ENCODE data around the gene STIM2.
"Not testable (repeated sequence)": the region's sequence is repeated elsewhere in the genome, so short reads cannot be mapped to it uniquely, and the experiment has no call there.

STIM2 gene

DNA sequence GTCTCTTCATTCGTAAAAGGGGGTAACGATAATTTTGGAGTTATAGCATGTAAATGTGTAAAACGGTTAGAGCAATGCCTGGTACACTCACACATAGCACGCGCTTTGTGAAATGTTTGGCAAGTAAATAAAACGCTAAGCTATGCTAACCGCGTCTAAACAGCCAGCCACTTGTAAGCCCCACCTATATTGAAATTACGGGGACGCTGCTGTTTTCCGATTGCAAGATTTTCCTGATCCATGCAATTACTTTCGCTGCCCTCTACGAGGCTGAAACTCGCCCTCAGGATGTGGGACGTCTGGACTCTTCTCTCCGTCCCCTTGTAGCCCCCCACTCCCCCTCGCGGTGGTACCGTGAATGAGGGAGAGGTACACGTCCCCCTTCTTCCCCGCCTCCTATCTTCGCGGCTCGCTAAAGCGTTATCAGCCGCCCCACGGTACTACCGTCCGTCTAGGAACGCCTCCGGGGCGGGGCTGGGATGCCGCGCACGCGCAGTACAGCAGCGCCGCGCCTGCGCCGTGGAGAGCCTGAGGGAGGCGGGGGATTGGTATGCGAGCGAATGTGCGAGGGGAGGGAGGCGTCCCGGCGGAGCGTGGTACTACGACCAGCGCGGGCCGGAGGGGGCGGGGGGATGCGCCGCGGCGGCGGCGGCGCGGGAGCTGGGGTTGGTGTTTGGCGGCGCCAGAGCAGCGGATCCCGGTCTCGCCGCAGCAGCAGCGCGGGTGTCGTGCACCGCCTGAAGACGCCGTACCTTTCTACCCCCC, at the start of gene STIM2:
Gene STIM2, plus strand, starts transcription at position 685 of the 765 bp plus-strand sequence.
- H3K4me3 Mint-ChIP-seq = peak within 1 kb of the TSS; percentile 95
- H3K4me1 Mint-ChIP-seq (ENCODE audit: low read depth) = peaks cover 48% of the 10 kb centered on the region
- no peaks in the 10 kb centered on the region for H3K9me3 Mint-ChIP-seq
- H3K27me3 Mint-ChIP-seq (ENCODE audit: low read depth) = peaks cover 4% of the 10 kb centered on the region
- peaks cover 8% of the 10 kb centered on the region for H3K36me3 Mint-ChIP-seq (ENCODE audit: low read depth)
- peak within 1 kb of the TSS; percentile 98 for H3K27ac Mint-ChIP-seq

DNA sequence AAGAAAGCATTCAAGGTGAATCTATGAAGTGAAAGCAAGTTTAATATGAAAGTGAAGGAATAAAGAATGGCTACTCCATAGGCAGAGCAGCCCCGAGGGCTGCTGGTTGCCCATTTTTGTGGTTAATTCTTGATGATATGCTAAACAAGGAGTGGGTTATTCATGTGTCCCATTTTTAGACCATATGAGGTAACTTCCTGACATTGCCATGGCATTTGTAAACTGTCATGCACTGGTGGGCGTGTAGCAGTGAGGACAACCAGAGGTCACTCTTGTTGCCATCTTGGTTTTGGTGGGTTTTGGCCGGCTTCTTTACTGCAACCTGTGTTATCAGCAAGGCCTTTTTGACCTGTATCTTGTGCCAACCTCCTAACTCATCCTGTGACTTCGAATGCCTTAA, 49.1 kb upstream of the STIM2 start:
- not testable (repeated sequence) for H3K4me3 Mint-ChIP-seq; H3K27ac Mint-ChIP-seq; H3K36me3 Mint-ChIP-seq (ENCODE audit: low read depth); H3K27me3 Mint-ChIP-seq (ENCODE audit: low read depth)
- peaks cover 12% of the 10 kb centered on the region for H3K9me3 Mint-ChIP-seq
- peaks cover 11% of the 10 kb centered on the region for H3K4me1 Mint-ChIP-seq (ENCODE audit: low read depth)

DNA sequence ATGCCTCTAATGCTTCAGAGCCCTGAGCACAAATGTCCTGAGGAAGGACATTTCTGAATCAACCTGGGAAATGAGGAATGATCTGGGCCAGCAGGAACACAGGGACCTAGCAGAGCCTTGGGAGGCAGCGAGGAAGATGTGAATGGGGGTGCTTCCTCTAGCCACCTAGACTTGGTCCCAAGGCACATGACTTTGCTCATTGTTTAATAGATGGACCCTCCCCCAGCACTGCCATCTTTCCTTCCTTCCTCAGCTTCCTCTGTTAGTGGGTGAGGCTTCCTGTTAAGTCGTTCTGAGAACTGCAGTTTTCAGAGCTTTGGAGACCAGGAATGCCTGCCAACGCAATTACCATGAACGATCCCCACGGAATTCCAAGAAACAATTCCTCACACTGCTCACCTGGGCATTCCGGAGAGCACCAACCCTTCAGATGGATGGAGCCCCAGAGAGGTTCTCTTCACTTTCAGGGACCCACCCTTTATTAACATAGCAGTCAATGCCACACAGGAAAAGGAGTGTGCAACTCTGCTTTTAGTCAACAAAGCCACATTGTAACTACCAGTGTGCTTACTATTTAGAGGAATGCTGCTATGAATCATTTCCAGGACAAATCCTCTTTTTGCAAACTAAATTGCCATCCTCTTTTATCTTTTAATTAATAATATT, 48.5 kb upstream of the STIM2 start:
- H3K27ac Mint-ChIP-seq = peak overlapping the region; percentile 60
- peaks cover 11% of the 10 kb centered on the region for H3K4me1 Mint-ChIP-seq (ENCODE audit: low read depth)
- H3K27me3 Mint-ChIP-seq (ENCODE audit: low read depth) = no peaks in the 10 kb centered on the region
- peak overlapping the region; percentile 47 for H3K4me3 Mint-ChIP-seq
- peaks cover 12% of the 10 kb centered on the region for H3K9me3 Mint-ChIP-seq
- peaks cover 5% of the 10 kb centered on the region for H3K36me3 Mint-ChIP-seq (ENCODE audit: low read depth)

DNA sequence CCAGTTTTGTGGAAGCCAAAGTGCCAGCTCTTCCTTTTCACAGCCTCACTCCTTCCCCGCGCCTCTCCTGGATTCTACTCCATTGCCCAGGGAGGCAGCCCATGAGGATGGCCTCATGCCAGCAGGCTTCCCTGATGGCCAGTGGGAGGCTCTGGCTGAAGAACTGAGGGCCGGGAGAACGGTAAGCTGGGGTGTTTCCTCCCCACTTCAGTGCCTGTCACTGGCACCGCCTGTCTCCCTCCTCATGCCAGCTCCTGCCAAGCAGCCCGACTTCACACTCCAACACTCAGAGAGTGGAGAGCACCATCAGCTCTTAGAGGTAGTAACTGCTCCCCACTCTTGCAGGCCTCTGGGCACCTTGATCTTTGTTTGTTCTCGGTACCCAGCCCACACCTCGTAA, 46.9 kb upstream of the STIM2 start:
- Mint-ChIP-seq H3K4me1 (ENCODE audit: low read depth) (peaks cover 11% of the 10 kb centered on the region), H3K4me3 (no peak overlapping the region), H3K27me3 (ENCODE audit: low read depth) (no peaks in the 10 kb centered on the region), H3K9me3 (peaks cover 12% of the 10 kb centered on the region), H3K36me3 (ENCODE audit: low read depth) (peaks cover 5% of the 10 kb centered on the region), H3K27ac (no peak overlapping the region)

DNA sequence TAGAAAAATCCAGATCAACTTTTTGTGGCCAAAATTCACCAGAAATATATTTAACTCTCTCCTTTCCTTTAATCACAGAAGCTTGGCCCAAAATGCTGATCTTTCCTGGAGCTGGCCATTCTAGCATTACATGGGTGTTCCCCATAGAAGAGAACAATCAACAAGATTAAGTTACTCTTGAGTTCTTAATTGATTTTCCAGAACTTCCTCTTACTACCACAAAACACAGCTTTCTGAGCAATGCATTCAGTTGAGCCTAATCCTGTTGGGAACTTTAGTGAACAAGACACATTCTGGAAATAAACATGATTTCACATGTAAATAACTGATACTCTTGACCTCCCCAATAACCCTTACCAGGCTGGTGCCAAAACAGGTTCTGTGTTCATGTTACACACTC, 45.4 kb upstream of the STIM2 start:
- H3K9me3 Mint-ChIP-seq = peaks cover 13% of the 10 kb centered on the region
- H3K4me1 Mint-ChIP-seq (ENCODE audit: low read depth) = peaks cover 11% of the 10 kb centered on the region
- H3K27ac Mint-ChIP-seq = no peak overlapping the region
- no peak overlapping the region for H3K4me3 Mint-ChIP-seq
- no peaks in the 10 kb centered on the region for H3K27me3 Mint-ChIP-seq (ENCODE audit: low read depth)
- H3K36me3 Mint-ChIP-seq (ENCODE audit: low read depth) = peaks cover 5% of the 10 kb centered on the region

DNA sequence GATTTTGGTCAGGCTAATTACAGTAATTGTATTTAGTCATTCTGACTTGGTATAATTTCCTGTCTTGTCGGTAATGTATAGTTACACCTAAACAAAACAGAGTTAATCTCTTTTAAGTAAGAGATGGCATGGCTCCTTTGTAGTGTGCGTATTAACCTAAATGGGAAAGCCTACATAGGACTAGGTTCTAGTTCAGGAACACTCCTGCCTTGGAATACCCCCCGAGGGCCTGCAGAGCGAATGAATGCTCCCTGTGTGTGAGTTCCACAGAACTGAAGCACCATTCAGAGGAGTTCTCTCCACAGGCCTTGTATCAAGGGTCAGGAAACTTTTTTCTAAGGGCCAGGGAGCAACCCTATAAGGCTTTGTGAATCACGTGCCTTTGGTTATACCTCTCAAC, 44.9 kb upstream of the STIM2 start:
- Mint-ChIP-seq H3K36me3 (ENCODE audit: low read depth) (peaks cover 5% of the 10 kb centered on the region), H3K27ac (no peak overlapping the region), H3K4me3 (no peak overlapping the region), H3K4me1 (ENCODE audit: low read depth) (peaks cover 11% of the 10 kb centered on the region), H3K9me3 (peaks cover 16% of the 10 kb centered on the region), H3K27me3 (ENCODE audit: low read depth) (no peaks in the 10 kb centered on the region)

DNA sequence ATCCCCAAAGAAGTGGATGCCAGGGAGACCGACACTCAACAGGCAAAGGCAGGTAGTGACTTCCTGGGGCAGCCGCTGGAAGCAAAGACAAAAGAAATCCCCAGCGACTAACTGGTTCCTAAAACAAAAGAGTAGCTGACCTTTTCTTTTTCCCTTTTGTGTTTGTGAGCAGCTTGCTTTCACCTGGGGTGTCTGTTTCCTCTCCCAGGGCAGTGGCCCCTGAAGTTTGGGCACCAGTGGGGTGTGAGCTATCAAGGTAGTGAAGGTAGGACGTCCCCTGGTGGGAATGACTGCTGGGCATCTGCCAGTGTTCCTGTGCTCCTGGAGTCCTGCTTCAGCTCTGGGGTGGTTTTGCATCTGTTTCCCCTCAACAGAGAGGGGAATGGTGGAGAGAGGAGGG, 41.6 kb upstream of the STIM2 start:
- Mint-ChIP-seq H3K27me3 (ENCODE audit: low read depth) (no peaks in the 10 kb centered on the region), H3K4me3 (no peak overlapping the region), H3K4me1 (ENCODE audit: low read depth) (peaks cover 9% of the 10 kb centered on the region), H3K27ac (no peak overlapping the region), H3K36me3 (ENCODE audit: low read depth) (peaks cover 5% of the 10 kb centered on the region), H3K9me3 (peaks cover 25% of the 10 kb centered on the region)

DNA sequence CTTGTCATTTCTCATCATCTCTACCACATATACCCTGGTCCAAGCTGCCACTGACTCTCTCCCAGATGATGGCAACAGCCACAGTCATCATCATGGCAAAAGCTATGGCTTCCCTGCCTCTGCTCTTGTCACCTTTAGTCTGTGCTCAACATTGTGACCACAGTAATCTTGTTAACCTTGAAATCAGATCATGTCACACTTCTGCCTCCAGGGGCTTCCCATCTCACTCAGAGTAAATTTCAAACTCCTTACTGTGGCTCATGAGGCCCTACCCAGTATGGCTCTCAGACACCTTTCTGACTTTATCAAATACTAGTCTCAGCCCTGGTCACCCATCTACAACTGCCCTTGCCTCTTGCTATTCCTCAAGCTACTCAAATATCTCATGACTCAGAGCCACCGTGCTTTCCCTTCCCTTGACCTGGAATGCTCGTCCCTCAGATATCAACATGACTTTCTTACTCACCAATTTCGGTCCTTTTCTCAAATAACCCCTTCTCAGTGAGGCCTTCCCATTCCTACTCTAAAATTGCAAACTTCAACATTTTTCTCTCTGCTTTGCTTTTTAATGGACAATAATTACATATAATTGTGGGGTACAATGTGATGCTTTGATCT, 41.1 kb upstream of the STIM2 start:
- peaks cover 9% of the 10 kb centered on the region for H3K4me1 Mint-ChIP-seq (ENCODE audit: low read depth)
- no peak overlapping the region for H3K27ac Mint-ChIP-seq
- H3K27me3 Mint-ChIP-seq (ENCODE audit: low read depth) = no peaks in the 10 kb centered on the region
- H3K36me3 Mint-ChIP-seq (ENCODE audit: low read depth) = peaks cover 5% of the 10 kb centered on the region
- H3K4me3 Mint-ChIP-seq = no peak overlapping the region
- H3K9me3 Mint-ChIP-seq = peaks cover 25% of the 10 kb centered on the region

DNA sequence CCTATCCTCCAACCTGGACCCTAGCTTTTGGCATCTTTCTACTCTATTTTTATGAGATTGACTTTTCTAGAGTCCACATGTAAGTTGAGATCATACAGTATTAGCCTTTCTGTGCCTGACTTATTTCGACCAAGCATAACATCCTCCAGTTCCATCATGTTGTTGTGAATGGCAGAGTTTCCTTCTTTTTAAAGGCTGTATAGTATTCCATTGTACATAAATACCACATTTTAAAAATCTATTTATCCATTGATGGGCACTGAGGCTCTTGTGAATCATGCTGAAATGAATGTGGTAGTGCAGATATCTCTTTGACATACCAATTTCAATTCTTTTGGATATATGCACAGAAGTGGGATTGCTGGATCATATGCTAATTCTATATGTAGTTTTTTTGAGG, 40.3 kb upstream of the STIM2 start:
- H3K4me1 Mint-ChIP-seq (ENCODE audit: low read depth) = peaks cover 9% of the 10 kb centered on the region
- H3K27me3 Mint-ChIP-seq (ENCODE audit: low read depth) = no peaks in the 10 kb centered on the region
- H3K4me3 Mint-ChIP-seq = no peak overlapping the region
- H3K27ac Mint-ChIP-seq = no peak overlapping the region
- peaks cover 25% of the 10 kb centered on the region for H3K9me3 Mint-ChIP-seq
- H3K36me3 Mint-ChIP-seq (ENCODE audit: low read depth) = peaks cover 5% of the 10 kb centered on the region

DNA sequence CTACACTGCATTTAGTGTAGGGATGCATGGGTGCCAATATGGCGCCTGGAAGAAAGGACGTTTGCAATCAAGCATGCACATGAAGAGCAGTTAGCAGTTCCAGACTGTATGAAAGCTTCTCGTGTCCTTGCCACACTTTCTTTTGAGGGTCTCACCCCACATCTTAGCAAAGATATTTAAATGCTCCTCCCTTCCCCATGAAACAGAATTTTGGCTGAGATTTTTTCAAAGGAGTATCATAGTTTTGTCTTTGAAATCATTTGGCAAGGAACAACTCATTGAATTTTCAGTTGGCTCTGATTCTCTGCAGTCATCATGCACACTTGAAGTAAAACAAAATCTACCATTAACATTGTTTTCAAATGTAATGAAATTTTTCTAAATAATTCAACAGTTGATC, 39.6 kb upstream of the STIM2 start:
- H3K9me3 Mint-ChIP-seq = peaks cover 25% of the 10 kb centered on the region
- H3K4me3 Mint-ChIP-seq = no peak overlapping the region
- H3K27me3 Mint-ChIP-seq (ENCODE audit: low read depth) = no peaks in the 10 kb centered on the region
- peaks cover 5% of the 10 kb centered on the region for H3K36me3 Mint-ChIP-seq (ENCODE audit: low read depth)
- no peak overlapping the region for H3K27ac Mint-ChIP-seq
- H3K4me1 Mint-ChIP-seq (ENCODE audit: low read depth) = peaks cover 7% of the 10 kb centered on the region

DNA sequence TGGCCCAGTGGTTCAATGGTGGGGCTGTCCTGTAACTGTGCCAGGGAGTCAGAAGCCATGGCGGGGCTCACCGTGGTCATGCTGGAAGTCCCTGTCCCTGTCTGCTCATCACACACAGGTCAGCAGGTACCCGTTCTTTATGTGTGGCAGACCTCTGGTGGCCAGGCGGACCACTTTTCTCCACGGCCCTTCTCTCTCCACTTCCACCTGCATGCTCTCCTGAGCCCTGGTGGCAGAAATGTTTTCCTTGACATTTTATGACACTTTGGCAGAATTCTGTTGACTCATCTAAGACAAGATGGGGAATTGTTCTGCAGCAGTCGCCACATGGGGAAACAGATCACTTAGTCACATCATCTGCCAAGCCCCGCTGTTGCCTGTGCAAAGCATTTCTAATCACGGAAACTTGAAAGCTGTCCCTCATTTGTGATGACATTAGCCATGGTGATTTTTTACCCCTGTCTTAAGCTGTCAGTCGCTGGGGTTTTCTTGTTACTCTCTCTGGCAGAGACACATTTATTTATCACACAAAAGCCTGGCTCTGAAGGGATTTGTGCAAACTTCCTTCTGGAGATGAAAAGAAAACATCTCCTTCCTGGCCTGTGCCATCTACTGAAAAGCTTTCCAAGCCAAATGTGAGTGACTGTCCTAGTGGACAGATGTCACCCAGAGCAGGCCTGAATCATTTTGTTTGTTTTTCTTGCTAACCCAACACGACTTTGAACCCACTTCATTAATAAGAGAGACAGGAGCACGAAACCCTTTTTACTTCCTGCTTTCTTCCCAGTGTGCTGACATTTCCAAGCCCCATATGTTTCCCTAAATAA, 38.8 kb upstream of the STIM2 start:
- Mint-ChIP-seq H3K36me3 (ENCODE audit: low read depth) (peaks cover 5% of the 10 kb centered on the region), H3K4me1 (ENCODE audit: low read depth) (peaks cover 7% of the 10 kb centered on the region), H3K4me3 (no peak overlapping the region), H3K9me3 (peaks cover 25% of the 10 kb centered on the region), H3K27ac (peak overlapping the region; percentile 18), H3K27me3 (ENCODE audit: low read depth) (no peaks in the 10 kb centered on the region)

DNA sequence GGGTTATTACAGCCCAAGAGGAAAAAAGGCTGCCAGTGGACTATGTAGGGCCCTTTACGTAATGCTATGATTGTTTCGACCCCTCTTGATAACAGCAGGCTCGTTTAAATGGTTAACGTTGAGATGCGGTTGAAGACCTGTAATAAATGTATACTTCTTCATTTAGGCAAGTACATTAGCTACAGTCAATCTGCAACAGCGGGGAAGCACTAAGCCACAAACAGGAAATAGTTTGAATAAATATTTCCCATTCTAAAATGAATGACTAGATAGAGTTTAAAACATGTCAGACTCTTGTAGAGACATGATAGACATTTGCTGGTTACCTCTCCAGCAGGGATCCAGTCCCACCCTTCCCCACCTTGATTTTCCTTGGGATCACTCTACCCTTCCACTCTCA, 38.1 kb upstream of the STIM2 start:
- Mint-ChIP-seq H3K36me3 (ENCODE audit: low read depth) (peaks cover 5% of the 10 kb centered on the region), H3K27me3 (ENCODE audit: low read depth) (no peaks in the 10 kb centered on the region), H3K4me1 (ENCODE audit: low read depth) (peaks cover 7% of the 10 kb centered on the region), H3K4me3 (no peak overlapping the region), H3K9me3 (peaks cover 25% of the 10 kb centered on the region), H3K27ac (peak overlapping the region; percentile 18)

DNA sequence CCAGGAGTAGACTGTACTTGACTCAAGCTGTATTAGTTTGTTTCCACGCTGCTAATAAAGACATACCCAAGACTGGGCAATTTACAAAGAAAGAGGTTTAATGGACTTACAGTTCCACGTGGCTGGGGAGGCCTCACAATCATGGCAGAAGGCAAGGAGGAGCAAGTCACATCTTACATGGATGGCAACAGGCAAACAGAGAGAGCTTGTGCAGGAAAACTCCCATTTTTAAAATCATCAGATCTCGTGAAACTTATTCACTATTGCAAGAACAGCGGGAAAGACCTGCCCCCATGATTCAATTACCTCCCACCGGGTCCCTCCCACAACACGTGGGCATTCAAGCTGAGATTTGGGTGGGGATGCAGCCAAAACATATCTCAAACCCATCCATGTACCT, 37.7 kb upstream of the STIM2 start:
- H3K4me1 Mint-ChIP-seq (ENCODE audit: low read depth); H3K36me3 Mint-ChIP-seq (ENCODE audit: low read depth); H3K27me3 Mint-ChIP-seq (ENCODE audit: low read depth); H3K4me3 Mint-ChIP-seq: not testable (repeated sequence)
- H3K9me3 Mint-ChIP-seq = peaks cover 25% of the 10 kb centered on the region
- peak overlapping the region; percentile 37 for H3K27ac Mint-ChIP-seq

DNA sequence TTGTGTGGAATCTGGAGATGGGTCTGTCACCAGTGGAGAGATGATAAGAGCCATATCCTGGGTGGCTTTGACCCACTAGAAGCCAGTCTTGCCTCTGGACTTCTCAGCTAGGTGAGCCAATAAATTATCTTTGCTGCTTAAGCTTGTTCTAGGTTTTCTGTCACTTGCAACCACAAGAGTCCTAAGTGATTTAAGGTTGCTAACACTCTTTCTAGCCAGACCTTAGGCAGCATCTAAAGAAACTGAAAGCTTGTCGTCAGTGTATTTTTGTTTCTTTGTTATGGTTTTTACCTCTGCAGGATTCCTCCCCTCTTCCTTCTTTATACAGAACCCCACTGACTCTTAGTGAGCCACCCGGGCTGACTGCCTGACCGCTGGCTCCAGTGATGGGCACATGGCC, 37.1 kb upstream of the STIM2 start:
- no peak overlapping the region for H3K27ac Mint-ChIP-seq
- H3K36me3 Mint-ChIP-seq (ENCODE audit: low read depth) = peaks cover 5% of the 10 kb centered on the region
- H3K4me1 Mint-ChIP-seq (ENCODE audit: low read depth) = peaks cover 7% of the 10 kb centered on the region
- no peak overlapping the region for H3K4me3 Mint-ChIP-seq
- H3K27me3 Mint-ChIP-seq (ENCODE audit: low read depth) = no peaks in the 10 kb centered on the region
- peaks cover 25% of the 10 kb centered on the region for H3K9me3 Mint-ChIP-seq

Measured in T-helper 1 cell treated with Interleukin-12 subunit alpha and Interleukin-12 subunit beta and Interleukin-4 antibody, amounts not matched to agents 30 μg/mL and 1 μg/mL, for 36 hours (primary cell).